PC-9 (cell line): ENCODE results near the gene BTBD16. TPM values are rescaled to one million over a fixed set of nuclear protein-coding genes. Genes with fewer than 3 reads are reported as not detected.

Experiments
- BruUV-seq: library from RNA; stranded (reverse); fragments of 400-500 nt; replicated peaks from 2 replicates; lab custom pipeline; 2021; lab: Mats Ljungman, UMichigan
- CTCF ChIA-PET: fragments of 300-600 bp; sonication (Branson Sonifier 250); formaldehyde crosslinking; loops from one replicate; lab custom pipeline; 2022; ENCODE audit warnings: antibody characterized with exemption; lab: Charles Lee
- POLR2A ChIA-PET: fragments of 300-600 bp; sonication (Branson Sonifier 250); formaldehyde crosslinking; loops from one replicate; lab custom pipeline; 2022; ENCODE audit warnings: antibody characterized with exemption; ENCODE audit not compliant: unreplicated experiment; lab: Charles Lee
- DNase-seq, 2 experiments: peaks; one replicate each; pipeline versions ENCODE4 v3.0.0 to v3.0.0-alpha.2; 2015 to 2022; ENCODE audit warnings: mixed read lengths in 1 of 2
- H2AFZ ChIP-seq: fragments of 200-600 bp; sonication (generic); 2 replicates; pipeline ENCODE4 v1.8.1; 2017; ENCODE audit warnings: antibody characterized with exemption
- H3F3A ChIP-seq: fragments of 200-600 bp; sonication (generic); 2 replicates; pipeline ENCODE4 v1.8.1; 2017; ENCODE audit warnings: antibody characterized with exemption, mild to moderate bottlenecking, low read depth; ENCODE audit not compliant: insufficient read depth
- H3K27ac ChIP-seq: fragments of 200-600 bp; sonication (generic); 2 replicates; pipeline ENCODE4 v1.6.1; 2016; ENCODE audit warnings: mixed run types
- H3K27me3 ChIP-seq: fragments of 200-600 bp; sonication (generic); 2 replicates; pipeline ENCODE4 v1.6.1; 2016; ENCODE audit warnings: low read depth, mixed run types; ENCODE audit not compliant: insufficient read depth
- H3K36me3 ChIP-seq: fragments of 200-600 bp; sonication (generic); 2 replicates; pipeline ENCODE4 v1.6.1; 2016; ENCODE audit warnings: low read depth, mixed run types
- H3K4me1 ChIP-seq: fragments of 200-600 bp; sonication (generic); replicated peaks from 2 replicates; pipeline ENCODE4 v1.6.1; 2016; ENCODE audit warnings: mixed run types; ENCODE audit not compliant: insufficient read depth
- H3K4me2 ChIP-seq: fragments of 200-600 bp; sonication (generic); 2 replicates; pipeline ENCODE4 v1.6.1; 2017; ENCODE audit warnings: mixed run types
- H3K4me3 ChIP-seq: fragments of 200-600 bp; sonication (generic); 2 replicates; pipeline ENCODE4 v1.6.1; 2016; ENCODE audit warnings: mixed run types
- H3K79me2 ChIP-seq: fragments of 200-600 bp; sonication (generic); 2 replicates; pipeline ENCODE4 v1.6.1; 2017; ENCODE audit warnings: low read depth, mixed run types
- H3K9me2 ChIP-seq: fragments of 200-600 bp; sonication (generic); 2 replicates; pipeline ENCODE4 v1.8.1; 2017; ENCODE audit warnings: mild to moderate bottlenecking; ENCODE audit not compliant: insufficient read depth
- H3K9me3 ChIP-seq: fragments of 200-600 bp; sonication (generic); 2 replicates; pipeline ENCODE4 v1.8.1; 2016; ENCODE audit warnings: low read depth; ENCODE audit not compliant: insufficient read depth
- H4K20me1 ChIP-seq: fragments of 200-600 bp; sonication (generic); 2 replicates; pipeline ENCODE4 v1.8.1; 2017; ENCODE audit not compliant: insufficient read depth
- EZH2 ChIP-seq: fragments of 200-600 bp; sonication (generic); IDR thresholded peaks from 2 replicates; pipeline ENCODE4 v1.8.0; 2017; ENCODE audit warnings: antibody characterized with exemption, low read depth
- intact Hi-C: fragments of 100-400 bp; cut with micrococcal nuclease; formaldehyde crosslinking; loops from one replicate; pipeline ENCODE4 v1.10.0; 2022; ENCODE audit not compliant: unreplicated experiment
- total RNA-seq: library from RNA; stranded (reverse); gene quantifications from 2 replicates; pipeline ENCODE4 v1.2.3, GENCODE V29; 2021
- TF ChIP-seq, protein P1 (sequence below): fragments of 200-600 bp; sonication (generic); conservative IDR thresholded peaks from 2 replicates; pipeline ENCODE4 v1.6.1; 2017; ENCODE audit warnings: mixed run types, antibody characterized with exemption, mild to moderate bottlenecking, moderate library complexity

BTBD16 gene
- total RNA-seq, 1 experiment from 2014 or later = 0.37 TPM

DNA sequence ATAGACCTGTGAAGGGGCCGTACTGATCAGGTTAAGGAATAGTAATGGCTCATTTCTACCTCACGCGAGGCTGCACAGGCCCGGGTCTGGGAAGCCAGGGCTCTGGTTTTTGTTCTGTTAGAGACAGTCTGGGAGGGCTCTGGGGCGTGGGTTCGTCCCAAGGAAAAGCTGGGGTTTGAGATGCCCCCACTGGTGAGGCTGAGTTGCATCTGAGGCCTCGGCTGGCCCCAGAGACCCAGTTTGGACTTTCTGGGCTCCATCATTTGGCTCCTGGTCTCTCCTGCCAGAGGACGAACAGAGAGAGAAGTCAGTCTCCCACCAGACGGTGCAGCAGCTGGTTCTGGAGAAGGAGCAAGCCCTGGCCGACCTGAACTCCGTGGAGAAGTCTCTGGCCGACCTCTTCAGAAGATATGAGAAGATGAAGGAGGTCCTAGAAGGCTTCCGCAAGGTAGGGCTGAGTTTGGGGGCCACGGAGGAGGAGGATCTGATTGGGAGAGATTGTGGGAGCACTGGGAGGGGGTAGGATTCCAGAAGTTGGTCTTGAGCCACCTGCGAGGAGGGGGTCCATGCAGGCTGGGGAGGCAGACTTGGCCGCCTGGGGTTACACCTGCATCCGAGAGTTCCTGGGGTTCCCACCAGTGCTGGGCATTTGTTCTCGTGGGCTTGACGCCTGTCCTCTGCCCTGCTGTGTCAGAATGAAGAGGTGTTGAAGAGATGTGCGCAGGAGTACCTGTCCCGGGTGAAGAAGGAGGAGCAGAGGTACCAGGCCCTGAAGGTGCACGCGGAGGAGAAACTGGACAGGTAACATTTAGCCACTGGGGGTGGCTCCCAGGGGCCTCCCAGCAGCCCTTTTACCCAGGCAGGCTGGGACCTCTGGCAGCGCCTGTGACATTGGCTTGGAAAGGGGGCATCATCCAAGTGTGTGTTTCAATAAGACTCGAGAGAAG, 22.5 kb upstream of the BTBD16 start:
- no peak for TF ChIP-seq EZH2
- TF ChIP-seq, protein P1, sequence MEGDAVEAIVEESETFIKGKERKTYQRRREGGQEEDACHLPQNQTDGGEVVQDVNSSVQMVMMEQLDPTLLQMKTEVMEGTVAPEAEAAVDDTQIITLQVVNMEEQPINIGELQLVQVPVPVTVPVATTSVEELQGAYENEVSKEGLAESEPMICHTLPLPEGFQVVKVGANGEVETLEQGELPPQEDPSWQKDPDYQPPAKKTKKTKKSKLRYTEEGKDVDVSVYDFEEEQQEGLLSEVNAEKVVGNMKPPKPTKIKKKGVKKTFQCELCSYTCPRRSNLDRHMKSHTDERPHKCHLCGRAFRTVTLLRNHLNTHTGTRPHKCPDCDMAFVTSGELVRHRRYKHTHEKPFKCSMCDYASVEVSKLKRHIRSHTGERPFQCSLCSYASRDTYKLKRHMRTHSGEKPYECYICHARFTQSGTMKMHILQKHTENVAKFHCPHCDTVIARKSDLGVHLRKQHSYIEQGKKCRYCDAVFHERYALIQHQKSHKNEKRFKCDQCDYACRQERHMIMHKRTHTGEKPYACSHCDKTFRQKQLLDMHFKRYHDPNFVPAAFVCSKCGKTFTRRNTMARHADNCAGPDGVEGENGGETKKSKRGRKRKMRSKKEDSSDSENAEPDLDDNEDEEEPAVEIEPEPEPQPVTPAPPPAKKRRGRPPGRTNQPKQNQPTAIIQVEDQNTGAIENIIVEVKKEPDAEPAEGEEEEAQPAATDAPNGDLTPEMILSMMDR = no peak
- no peaks in the 10 kb centered on the region for H3F3A ChIP-seq
- H3K9me3 ChIP-seq = no peaks in the 10 kb centered on the region
- ChIA-PET POLR2A (no interaction called here), CTCF (no interaction called here)
- no peaks in the 10 kb centered on the region for H4K20me1 ChIP-seq
- H3K27me3 ChIP-seq = no peaks in the 10 kb centered on the region
- H3K4me1 ChIP-seq = no peaks in the 10 kb centered on the region
- H3K4me2 ChIP-seq = no peak overlapping the region
- no peak overlapping the region for H2AFZ ChIP-seq
- BruUV-seq = no TSS peak
- H3K36me3 ChIP-seq = no peaks in the 10 kb centered on the region
- intact Hi-C loops = no loop called here
- no peak overlapping the region for H3K27ac ChIP-seq
- no peak overlapping the region for H3K4me3 ChIP-seq
- DNase-seq = no peak
- H3K9me2 ChIP-seq = no peaks in the 10 kb centered on the region
- H3K79me2 ChIP-seq = no peaks in the 10 kb centered on the region

DNA sequence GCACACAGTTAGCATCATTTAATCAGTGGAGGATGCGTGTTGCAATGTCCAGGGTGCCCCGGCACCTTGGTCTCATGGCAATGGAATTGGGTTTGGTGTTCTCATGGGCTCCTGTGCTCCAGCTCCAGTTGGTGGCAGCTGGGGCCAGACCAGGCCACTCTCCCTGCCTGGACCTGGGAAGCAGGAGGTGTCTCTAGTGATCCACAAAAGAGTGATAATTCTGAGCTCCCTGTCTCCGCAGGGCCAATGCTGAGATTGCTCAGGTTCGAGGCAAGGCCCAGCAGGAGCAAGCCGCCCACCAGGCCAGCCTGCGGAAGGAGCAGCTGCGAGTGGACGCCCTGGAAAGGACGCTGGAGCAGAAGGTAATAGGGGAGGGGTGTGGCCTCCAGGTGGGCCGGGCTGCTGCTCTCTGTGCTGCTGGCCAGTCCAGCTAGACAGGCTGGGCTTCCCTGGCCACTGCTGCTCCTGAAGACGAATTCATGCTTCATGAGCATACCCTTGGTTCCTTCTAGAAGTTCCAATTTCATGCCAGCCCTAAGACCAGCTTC, 21.7 kb upstream of the BTBD16 start:
- CTCF ChIA-PET = no interaction called here

DNA sequence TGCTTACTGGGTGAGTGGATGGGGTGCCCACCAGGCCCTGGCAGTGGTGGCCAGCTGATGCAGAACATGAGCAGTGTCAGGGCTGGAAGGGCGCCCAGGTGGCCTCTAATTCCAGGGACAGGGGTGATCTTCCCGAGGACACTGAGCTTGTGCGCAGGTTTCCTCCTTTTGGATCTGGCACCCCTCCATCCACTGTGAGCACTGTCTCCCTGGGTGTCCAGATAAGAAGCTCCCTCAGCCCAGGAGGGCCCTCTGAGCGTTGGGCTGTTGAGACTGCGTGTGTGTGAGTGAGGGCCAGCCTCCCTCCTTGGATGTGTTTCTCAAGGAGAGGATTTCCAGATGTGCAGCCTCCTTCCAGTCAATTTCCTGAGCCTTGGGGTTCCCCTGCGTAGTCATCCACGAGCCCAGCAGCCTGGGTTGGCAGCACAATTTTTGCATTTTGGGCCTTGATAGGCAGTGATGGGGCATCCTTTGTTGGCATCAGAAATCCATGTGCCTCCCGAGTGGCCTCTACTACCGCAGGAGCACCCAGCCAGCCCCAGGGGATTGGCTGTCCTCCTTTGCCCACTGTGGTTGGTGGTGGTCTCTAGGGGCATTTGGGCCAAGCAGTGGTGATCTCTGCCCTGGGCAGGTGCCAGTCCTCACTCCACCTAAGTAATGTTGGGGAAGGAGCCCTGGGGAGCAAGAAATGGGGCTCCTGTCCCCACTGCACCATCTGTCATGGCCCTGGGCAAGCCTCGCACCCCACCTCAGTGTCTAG, 20.9 kb upstream of the BTBD16 start:
- ChIA-PET CTCF (no interaction called here), POLR2A (no interaction called here)
- intact Hi-C loops = no loop called here
- Histone ChIP-seq H3K36me3 (no peaks in the 10 kb centered on the region), H3K9me2 (no peaks in the 10 kb centered on the region), H4K20me1 (no peaks in the 10 kb centered on the region), H3K27ac (no peak overlapping the region), H3K4me2 (no peak overlapping the region), H3F3A (no peaks in the 10 kb centered on the region), H3K9me3 (no peaks in the 10 kb centered on the region), H3K27me3 (no peaks in the 10 kb centered on the region), H3K79me2 (no peaks in the 10 kb centered on the region), H3K4me3 (no peak overlapping the region), H2AFZ (no peak overlapping the region), H3K4me1 (no peaks in the 10 kb centered on the region)
- TF ChIP-seq EZH2 = no peak
- TF ChIP-seq, protein P1 = no peak
- no TSS peak for BruUV-seq
- no peak for DNase-seq

More for the DNA sequence above, 21.7 kb upstream of the BTBD16 start:
- H3K79me2 ChIP-seq = no peaks in the 10 kb centered on the region
- H3K4me1 ChIP-seq = no peaks in the 10 kb centered on the region
- H4K20me1 ChIP-seq = no peaks in the 10 kb centered on the region
- POLR2A ChIA-PET = no interaction called here
- intact Hi-C loops = no loop called here
- no peak for DNase-seq
- no peak overlapping the region for H3K4me3 ChIP-seq
- no peaks in the 10 kb centered on the region for H3K36me3 ChIP-seq
- H3K9me2 ChIP-seq = no peaks in the 10 kb centered on the region
- H3K9me3 ChIP-seq = no peaks in the 10 kb centered on the region
- H3K27me3 ChIP-seq = no peaks in the 10 kb centered on the region
- H3K4me2 ChIP-seq = no peak overlapping the region
- H3K27ac ChIP-seq = no peak overlapping the region
- no peak overlapping the region for H2AFZ ChIP-seq
- no peaks in the 10 kb centered on the region for H3F3A ChIP-seq
- no TSS peak for BruUV-seq
- no peak for TF ChIP-seq EZH2
- TF ChIP-seq, protein P1 = no peak
